Measurements from ENCODE around the gene GPX4.
"Not testable (repeated sequence)": the region's sequence is repeated elsewhere in the genome, so short reads cannot be mapped to it uniquely, and the experiment has no call there.

Gene GPX4

GRCh38 chr19:1113986-1114483 lies 10.2 kb downstream of the GPX4 start:
- DNase-seq (ENCODE audit: low spot score), result no peak

- DNase-seq (ENCODE audit: low spot score), result not testable (repeated sequence)
Observed at GRCh38 chr19:1114728-1115127, 10.9 kb downstream of the GPX4 start.

GRCh38 chr19:1115646-1116420 lies 12.0 kb downstream of the GPX4 start:
- DNase-seq (ENCODE audit: low spot score), result no peak

GRCh38 chr19:1116726-1117581 lies 13.2 kb downstream of the GPX4 start:
- DNase-seq (ENCODE audit: low spot score), result no peak

- DNase-seq (ENCODE audit: low spot score), result no peak
Observed at GRCh38 chr19:1117654-1118053, 13.9 kb downstream of the GPX4 start.

GRCh38 chr19:1118999-1119398 lies 15.2 kb downstream of the GPX4 start:
- DNase-seq (ENCODE audit: low spot score), result no peak

- no peak for DNase-seq (ENCODE audit: low spot score)
Observed at GRCh38 chr19:1119475-1120217, 15.9 kb downstream of the GPX4 start.

GRCh38 chr19:1121395-1121794 lies 17.6 kb downstream of the GPX4 start:
- no peak for DNase-seq (ENCODE audit: low spot score)

GRCh38 chr19:1122021-1122971 lies 18.5 kb downstream of the GPX4 start:
- DNase-seq (ENCODE audit: low spot score), result no peak

GRCh38 chr19:1122972-1123363 lies 19.2 kb downstream of the GPX4 start:
- no peak for DNase-seq (ENCODE audit: low spot score)

- DNase-seq (ENCODE audit: low spot score), result no peak
Observed at GRCh38 chr19:1123381-1123780, 19.6 kb downstream of the GPX4 start.

- no peak for DNase-seq (ENCODE audit: low spot score)
Observed at GRCh38 chr19:1123885-1124677, 20.3 kb downstream of the GPX4 start.

GRCh38 chr19:1125601-1126467 lies 22.0 kb downstream of the GPX4 start:
- no peak for DNase-seq (ENCODE audit: low spot score)

GRCh38 chr19:1126984-1127760 lies 23.4 kb downstream of the GPX4 start:
- DNase-seq (ENCODE audit: low spot score), result no peak

GRCh38 chr19:1128106-1128505 lies 24.3 kb downstream of the GPX4 start:
- no peak for DNase-seq (ENCODE audit: low spot score)

- not testable (repeated sequence) for DNase-seq (ENCODE audit: low spot score)
Observed at GRCh38 chr19:1129084-1129483, 25.3 kb downstream of the GPX4 start.

GRCh38 chr19:1129535-1129934 lies 25.7 kb downstream of the GPX4 start:
- no peak for DNase-seq (ENCODE audit: low spot score)
